ENCODE results near the gene SNRNP40.

SNRNP40 gene

DNA sequence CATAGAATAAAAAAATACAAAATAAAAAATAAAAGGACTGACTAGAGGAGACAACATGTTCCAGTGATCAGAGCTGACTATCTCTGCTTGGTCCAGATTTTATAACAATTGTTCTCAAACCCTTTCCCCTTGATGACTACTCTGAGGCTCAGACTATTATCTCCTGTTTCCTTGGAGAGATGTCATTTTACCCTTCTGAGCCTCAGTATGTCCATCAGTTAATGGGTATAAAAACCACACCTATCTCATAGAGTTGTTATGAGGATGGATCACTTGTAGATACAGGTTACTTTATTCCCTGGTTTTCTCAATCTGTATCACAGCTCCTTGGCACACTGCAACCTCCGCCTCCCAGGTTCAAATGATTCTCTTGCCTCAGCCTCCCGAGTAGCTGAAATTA, 63.9 kb downstream of the SNRNP40 start:
- Mint-ChIP-seq H3K4me1 (ENCODE audit: low read depth) (no peaks in the 10 kb centered on the region), H3K36me3 (ENCODE audit: low read depth) (no peaks in the 10 kb centered on the region), H3K9me3 (no peaks in the 10 kb centered on the region), H3K27me3 (ENCODE audit: low read depth) (peaks cover 29% of the 10 kb centered on the region), H3K27ac (no peak overlapping the region), H3K4me3 (no peak overlapping the region)

DNA sequence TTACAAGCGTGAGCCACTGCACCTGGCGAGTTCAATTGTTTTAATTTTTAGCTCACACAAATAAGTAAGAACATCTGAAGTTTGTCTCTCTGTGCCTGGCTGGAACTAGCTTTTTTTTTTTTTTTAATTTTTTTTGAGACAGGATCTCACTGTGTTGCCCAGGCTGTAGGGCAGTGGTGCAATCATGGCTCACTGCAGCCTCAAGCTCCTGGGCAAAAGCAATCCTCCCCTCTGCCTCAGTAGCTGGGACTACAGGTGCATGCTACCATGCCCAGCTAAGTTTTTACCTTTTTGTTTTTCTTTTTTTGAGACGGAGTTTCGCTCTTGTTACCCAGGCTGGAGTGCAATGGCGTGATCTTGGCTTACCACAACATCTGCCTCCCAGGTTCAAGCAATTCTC, 64.8 kb downstream of the SNRNP40 start:
- Mint-ChIP-seq H3K27ac (no peak overlapping the region), H3K9me3 (no peaks in the 10 kb centered on the region), H3K27me3 (ENCODE audit: low read depth) (peaks cover 22% of the 10 kb centered on the region), H3K36me3 (ENCODE audit: low read depth) (no peaks in the 10 kb centered on the region), H3K4me3 (no peak overlapping the region), H3K4me1 (ENCODE audit: low read depth) (no peaks in the 10 kb centered on the region)

DNA sequence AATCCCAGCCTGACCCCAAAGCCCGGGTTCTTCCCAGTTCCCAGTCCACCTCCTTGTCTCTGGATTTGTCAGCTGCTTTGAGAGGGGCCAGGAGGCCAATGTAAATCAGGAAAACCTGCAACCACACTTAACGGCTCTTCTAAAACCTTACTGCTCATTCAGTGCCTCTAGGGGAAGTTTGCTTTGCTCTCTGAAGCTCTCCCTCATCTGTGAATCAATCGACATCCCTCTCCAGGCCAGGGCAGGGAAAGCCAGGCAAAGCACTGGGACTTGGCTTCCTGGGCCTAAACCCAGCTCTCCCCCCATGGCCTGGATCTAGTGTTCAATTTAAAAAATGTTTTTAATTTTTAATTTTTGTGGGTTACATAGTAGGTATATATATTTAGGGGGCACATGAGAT, 66.2 kb downstream of the SNRNP40 start:
- H3K4me3 Mint-ChIP-seq, result no peak overlapping the region
- no peaks in the 10 kb centered on the region for H3K9me3 Mint-ChIP-seq

DNA sequence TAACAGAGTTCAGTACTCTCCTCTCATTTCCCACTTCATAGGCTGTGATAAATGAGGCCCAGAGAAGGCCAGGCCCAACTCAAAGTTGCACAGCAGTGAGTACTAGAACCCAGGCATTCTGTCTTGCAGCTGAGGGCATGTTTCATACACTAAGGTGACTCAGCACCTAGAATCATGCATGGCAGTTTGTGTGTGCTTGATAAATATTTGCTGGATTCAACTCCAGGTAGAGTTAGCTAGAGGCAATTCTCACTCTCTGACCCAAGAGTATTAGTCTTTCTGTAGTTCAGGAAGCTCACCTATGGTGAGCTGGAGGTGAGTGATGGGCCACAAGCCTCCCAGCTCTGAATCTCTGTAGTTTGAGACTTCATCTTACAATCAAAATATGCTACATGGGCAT, 67.6 kb downstream of the SNRNP40 start:
- H3K4me1 Mint-ChIP-seq (ENCODE audit: low read depth), result no peaks in the 10 kb centered on the region
- no peaks in the 10 kb centered on the region for H3K36me3 Mint-ChIP-seq (ENCODE audit: low read depth)
- H3K9me3 Mint-ChIP-seq, result no peaks in the 10 kb centered on the region
- no peaks in the 10 kb centered on the region for H3K27me3 Mint-ChIP-seq (ENCODE audit: low read depth)
- H3K27ac Mint-ChIP-seq, result no peak overlapping the region
- no peak overlapping the region for H3K4me3 Mint-ChIP-seq

More for the DNA sequence above, 66.2 kb downstream of the SNRNP40 start:
- Mint-ChIP-seq H3K27me3 (ENCODE audit: low read depth) (peaks cover 10% of the 10 kb centered on the region), H3K36me3 (ENCODE audit: low read depth) (no peaks in the 10 kb centered on the region), H3K4me1 (ENCODE audit: low read depth) (no peaks in the 10 kb centered on the region), H3K27ac (no peak overlapping the region)

DNA sequence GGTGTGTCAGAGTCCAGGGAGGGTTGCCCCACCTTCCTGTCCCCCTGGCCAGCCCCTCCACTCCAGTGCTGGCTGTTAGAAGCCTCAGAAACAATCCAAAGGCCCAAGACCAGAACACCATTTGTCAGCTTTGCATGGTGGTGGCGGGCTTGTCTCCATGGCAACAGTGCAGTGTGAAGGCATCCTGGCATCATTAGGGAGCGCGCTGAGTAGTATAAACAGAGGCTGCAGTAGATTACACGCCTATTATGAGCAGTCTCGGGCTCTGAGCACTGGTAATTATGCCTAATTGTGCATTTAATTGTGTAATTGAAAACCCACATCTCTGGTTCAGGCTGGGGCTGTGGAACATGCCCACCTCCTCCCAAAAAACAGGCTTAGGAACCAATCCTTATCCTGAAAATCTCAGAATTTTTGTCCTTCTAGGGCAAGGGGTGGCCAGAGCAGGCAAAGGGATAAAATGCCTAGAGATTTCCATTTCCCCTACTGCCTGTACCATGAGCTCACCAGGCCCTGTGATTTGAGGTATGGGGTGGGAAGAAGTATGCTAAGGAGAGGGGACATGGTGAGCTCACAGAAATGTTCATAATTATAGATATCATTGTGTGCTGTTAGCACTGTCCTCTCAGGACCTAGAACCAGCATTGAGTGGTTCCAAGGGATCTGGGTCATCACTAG, 68.6 kb downstream of the SNRNP40 start:
- Mint-ChIP-seq H3K9me3 (no peaks in the 10 kb centered on the region), H3K36me3 (ENCODE audit: low read depth) (no peaks in the 10 kb centered on the region), H3K27me3 (ENCODE audit: low read depth) (no peaks in the 10 kb centered on the region), H3K4me1 (ENCODE audit: low read depth) (no peaks in the 10 kb centered on the region), H3K4me3 (no peak overlapping the region), H3K27ac (no peak overlapping the region)

DNA sequence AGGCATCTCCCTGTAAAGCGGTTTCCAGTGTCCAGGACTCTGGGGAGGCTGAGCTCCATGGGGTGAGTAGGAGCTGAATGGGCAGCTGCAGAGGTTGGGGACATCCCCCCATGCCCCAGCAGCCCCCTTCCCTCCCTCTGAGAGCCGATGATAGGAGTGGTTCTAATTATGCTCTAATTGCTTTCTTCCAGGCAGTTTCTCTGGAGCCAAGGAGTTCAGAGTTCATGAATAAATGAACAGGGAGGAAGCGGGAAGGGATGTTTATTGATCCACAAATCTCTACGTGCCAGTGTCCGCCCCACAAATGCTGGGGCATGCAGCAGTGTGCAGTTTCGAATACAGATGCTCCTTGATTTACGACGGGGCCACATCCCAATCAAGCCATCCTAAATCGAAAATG, 72.5 kb downstream of the SNRNP40 start:
- no peaks in the 10 kb centered on the region for H3K27me3 Mint-ChIP-seq (ENCODE audit: low read depth)
- no peaks in the 10 kb centered on the region for H3K36me3 Mint-ChIP-seq (ENCODE audit: low read depth)
- no peaks in the 10 kb centered on the region for H3K4me1 Mint-ChIP-seq (ENCODE audit: low read depth)
- no peak overlapping the region for H3K4me3 Mint-ChIP-seq
- H3K9me3 Mint-ChIP-seq, result no peaks in the 10 kb centered on the region
- no peak overlapping the region for H3K27ac Mint-ChIP-seq

DNA sequence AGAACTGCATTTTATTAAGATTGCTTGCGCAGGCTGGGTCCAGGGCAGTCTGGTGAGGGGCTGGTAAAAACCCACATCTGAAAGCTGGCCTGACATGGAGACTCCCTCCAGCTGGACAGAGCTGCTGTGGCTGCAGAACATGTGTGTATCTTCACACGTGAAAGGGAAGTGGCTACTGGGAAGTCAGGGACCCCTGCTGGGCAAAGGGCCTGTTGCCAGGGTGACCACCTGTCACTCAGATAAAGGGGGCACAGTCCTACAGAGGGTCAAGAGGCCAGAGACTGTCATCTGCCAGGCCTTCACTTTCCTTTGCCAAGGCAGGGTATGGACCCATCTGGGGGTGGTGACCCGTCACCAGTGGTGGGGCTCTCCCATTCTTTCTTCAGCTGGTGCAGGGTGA, 74.4 kb downstream of the SNRNP40 start:
- no peak overlapping the region for H3K4me3 Mint-ChIP-seq
- H3K27ac Mint-ChIP-seq, result no peak overlapping the region
- H3K27me3 Mint-ChIP-seq (ENCODE audit: low read depth), result no peaks in the 10 kb centered on the region
- no peaks in the 10 kb centered on the region for H3K4me1 Mint-ChIP-seq (ENCODE audit: low read depth)
- H3K9me3 Mint-ChIP-seq, result no peaks in the 10 kb centered on the region
- no peaks in the 10 kb centered on the region for H3K36me3 Mint-ChIP-seq (ENCODE audit: low read depth)

DNA sequence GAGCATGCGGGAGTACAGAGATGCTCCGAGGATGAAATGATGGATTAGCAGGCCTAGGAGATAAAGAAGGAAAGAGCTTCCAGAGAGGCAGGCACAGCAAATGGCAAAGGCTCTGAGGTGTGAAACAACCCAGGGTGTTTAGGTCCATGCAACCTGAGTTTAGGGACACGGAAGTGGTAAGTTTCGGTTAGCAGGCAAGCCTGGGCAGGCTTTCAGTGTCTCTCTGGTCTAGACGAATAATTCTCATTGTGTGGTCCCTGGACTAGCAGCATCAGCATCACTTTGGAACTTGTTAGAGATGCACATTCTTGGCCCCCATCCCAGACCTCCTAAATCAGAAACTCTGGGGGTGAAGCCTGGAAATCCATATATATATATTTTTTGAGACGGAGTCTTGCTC, 75.5 kb downstream of the SNRNP40 start:
- no peak overlapping the region for H3K27ac Mint-ChIP-seq
- H3K27me3 Mint-ChIP-seq (ENCODE audit: low read depth), result no peaks in the 10 kb centered on the region
- no peaks in the 10 kb centered on the region for H3K4me1 Mint-ChIP-seq (ENCODE audit: low read depth)
- H3K4me3 Mint-ChIP-seq, result no peak overlapping the region
- no peaks in the 10 kb centered on the region for H3K36me3 Mint-ChIP-seq (ENCODE audit: low read depth)
- no peaks in the 10 kb centered on the region for H3K9me3 Mint-ChIP-seq

DNA sequence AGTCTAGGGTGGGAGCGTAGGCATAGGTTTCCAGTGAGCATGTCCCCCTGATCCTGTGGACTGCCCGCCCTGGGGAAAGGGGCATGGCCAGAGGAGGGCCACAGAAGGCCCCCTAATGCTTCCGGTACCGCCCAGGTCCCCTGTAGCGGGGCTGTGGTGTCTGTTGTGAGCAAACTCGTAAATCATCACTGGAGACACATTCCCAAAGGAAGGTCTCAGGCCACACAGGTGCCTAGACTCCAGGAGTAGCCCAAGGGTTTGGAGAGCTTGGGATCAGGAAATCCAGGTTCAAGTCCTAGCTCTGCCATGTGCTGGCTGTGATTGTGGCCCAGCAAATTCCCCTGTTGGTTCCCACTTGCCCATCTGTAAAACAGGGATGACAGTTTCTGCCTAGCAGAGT, 77.1 kb downstream of the SNRNP40 start:
- Mint-ChIP-seq H3K27ac (no peak overlapping the region), H3K27me3 (ENCODE audit: low read depth) (peaks cover 2% of the 10 kb centered on the region), H3K4me1 (ENCODE audit: low read depth) (no peaks in the 10 kb centered on the region), H3K36me3 (ENCODE audit: low read depth) (no peaks in the 10 kb centered on the region), H3K9me3 (no peaks in the 10 kb centered on the region), H3K4me3 (no peak overlapping the region)

DNA sequence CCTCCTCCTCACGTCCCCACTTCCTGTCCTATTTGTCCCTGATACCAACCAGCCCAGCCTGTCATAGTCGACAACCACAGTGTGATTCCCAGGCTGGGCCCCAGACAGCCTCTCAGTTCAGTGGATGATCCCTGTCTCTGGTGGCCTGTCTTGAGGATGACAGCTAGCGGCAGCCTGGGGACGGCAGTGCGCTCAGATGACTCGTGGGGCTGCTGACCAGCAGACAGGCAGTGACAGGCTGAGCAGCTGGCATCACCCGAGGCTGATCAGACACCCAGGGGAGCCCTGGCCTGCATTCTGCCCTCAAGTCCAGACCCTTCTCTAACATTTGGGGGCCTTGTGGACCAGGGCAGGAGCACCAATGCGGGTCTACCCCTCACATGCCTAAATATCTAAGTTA, 77.9 kb downstream of the SNRNP40 start:
- peaks cover 4% of the 10 kb centered on the region for H3K27me3 Mint-ChIP-seq (ENCODE audit: low read depth)
- no peak overlapping the region for H3K27ac Mint-ChIP-seq
- no peaks in the 10 kb centered on the region for H3K4me1 Mint-ChIP-seq (ENCODE audit: low read depth)
- no peak overlapping the region for H3K4me3 Mint-ChIP-seq
- no peaks in the 10 kb centered on the region for H3K36me3 Mint-ChIP-seq (ENCODE audit: low read depth)
- H3K9me3 Mint-ChIP-seq, result no peaks in the 10 kb centered on the region

DNA sequence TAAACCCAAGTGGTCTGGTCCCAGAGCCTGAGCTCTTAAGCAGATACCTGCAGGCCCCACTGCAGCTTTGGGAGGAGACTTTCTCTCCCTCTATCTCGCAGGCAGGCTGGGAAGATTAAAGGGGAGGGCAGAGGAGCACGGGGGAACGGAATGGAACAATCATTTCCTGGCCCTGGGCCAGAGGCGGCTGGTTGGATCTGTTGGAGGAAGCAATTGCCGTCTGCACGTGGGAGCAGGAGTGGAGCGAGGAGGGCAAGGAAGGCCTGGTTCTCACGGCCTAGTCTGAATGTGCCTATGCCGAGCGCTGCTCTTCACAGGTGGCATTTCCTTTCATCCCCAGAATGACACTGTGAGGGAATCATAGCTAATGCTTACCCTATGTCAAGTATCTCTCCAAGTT, 80.6 kb downstream of the SNRNP40 start:
- peaks cover 4% of the 10 kb centered on the region for H3K27me3 Mint-ChIP-seq (ENCODE audit: low read depth)
- no peaks in the 10 kb centered on the region for H3K9me3 Mint-ChIP-seq
- H3K4me1 Mint-ChIP-seq (ENCODE audit: low read depth), result no peaks in the 10 kb centered on the region
- H3K4me3 Mint-ChIP-seq, result no peak overlapping the region
- H3K27ac Mint-ChIP-seq, result no peak overlapping the region
- no peaks in the 10 kb centered on the region for H3K36me3 Mint-ChIP-seq (ENCODE audit: low read depth)

DNA sequence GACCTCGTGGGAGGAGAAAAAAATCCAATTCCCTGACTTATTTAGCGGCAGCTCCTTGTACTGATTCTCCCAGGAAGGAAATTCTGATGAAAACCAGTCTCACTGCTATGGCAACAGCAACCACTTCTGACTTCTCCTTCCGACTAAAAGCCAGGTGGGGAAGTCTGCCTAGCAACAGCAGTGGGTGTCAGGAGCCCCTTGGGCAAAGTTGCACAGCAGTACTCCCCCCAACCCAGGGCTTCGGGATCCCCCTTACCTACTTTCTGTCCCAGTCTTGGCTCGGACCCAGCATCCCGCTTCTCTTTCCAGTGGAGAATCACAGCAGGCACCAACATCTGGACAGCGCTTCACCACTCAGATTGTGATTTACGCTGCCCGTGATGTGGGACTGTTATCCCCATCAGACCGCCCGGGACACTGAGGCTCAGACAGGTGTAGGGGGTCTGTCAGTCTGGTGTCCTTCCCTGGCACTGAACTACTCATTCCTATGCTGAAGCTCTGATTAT, 81.5 kb downstream of the SNRNP40 start:
- Mint-ChIP-seq H3K9me3 (no peaks in the 10 kb centered on the region), H3K27me3 (ENCODE audit: low read depth) (peaks cover 4% of the 10 kb centered on the region), H3K36me3 (ENCODE audit: low read depth) (no peaks in the 10 kb centered on the region), H3K4me3 (no peak overlapping the region), H3K27ac (no peak overlapping the region), H3K4me1 (ENCODE audit: low read depth) (no peaks in the 10 kb centered on the region)

DNA sequence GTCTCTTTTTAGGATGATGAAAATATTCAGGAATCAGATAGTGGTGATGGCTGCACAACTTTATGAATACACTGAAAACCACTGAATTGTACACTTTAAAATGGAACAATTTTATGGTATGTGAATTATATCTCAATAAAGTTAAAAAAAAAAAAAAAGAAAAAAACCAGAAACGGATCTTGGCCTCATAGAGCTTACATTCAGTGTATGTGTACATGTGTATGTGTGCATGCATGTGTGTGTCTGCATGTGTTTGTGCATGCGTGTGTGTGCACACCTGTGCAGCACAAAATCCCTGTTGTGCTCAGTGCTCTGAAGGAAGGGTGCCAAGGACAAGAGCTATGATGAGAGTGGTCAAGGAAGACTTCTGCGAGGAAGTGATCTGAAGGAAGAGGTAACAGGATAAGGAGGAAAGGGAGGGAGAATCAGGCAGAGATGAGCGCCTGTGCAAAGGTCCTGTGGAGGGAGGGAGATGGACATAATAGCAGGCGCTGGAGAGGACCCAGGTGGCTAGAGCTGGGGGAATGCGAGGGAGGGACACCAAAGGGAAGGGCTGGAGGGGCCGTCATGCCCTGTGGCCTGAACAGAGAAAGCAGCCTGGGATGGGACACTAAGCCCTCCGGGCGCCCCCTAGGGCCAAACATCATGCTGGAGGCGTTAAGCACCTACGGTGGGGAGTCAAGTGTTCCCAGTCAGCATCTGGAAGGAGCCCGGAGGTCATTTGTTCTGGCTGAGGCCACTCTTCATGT, 82.1 kb downstream of the SNRNP40 start:
- H3K36me3 Mint-ChIP-seq (ENCODE audit: low read depth), result no peaks in the 10 kb centered on the region
- H3K4me1 Mint-ChIP-seq (ENCODE audit: low read depth), result no peaks in the 10 kb centered on the region
- H3K9me3 Mint-ChIP-seq, result no peaks in the 10 kb centered on the region
- H3K4me3 Mint-ChIP-seq, result no peak overlapping the region
- no peak overlapping the region for H3K27ac Mint-ChIP-seq
- H3K27me3 Mint-ChIP-seq (ENCODE audit: low read depth), result peaks cover 4% of the 10 kb centered on the region
